ENCODE results near the gene PPP6R1.

Gene PPP6R1

GRCh38 chr19:55279770-55280643 lies 21.2 kb upstream of the PPP6R1 start, which contains the start of gene HSPBP1:
TSS of gene HSPBP1 (minus strand) at chr19:55280110. CDS start at chr19:55279608, 502 bp downstream.
- peak; percentile 92 for DNase-seq

- no peak for DNase-seq
Measured at GRCh38 chr19:55279340-55279739, 20.5 kb upstream of the PPP6R1 start.

- no peak for DNase-seq
Measured at GRCh38 chr19:55278391-55279135, 19.7 kb upstream of the PPP6R1 start.

- DNase-seq, result no peak
Measured at GRCh38 chr19:55277494-55277893, 18.7 kb upstream of the PPP6R1 start.

- no peak for DNase-seq
Measured at GRCh38 chr19:55276720-55277430, 18.1 kb upstream of the PPP6R1 start.

- DNase-seq, result no peak
Measured at GRCh38 chr19:55275851-55276719, 17.3 kb upstream of the PPP6R1 start.

GRCh38 chr19:55273978-55274707 lies 15.3 kb upstream of the PPP6R1 start:
- no peak for DNase-seq

GRCh38 chr19:55272142-55272541 lies 13.3 kb upstream of the PPP6R1 start:
- no peak for DNase-seq

- DNase-seq, result no peak
Measured at GRCh38 chr19:55270172-55270942, 11.5 kb upstream of the PPP6R1 start.

- DNase-seq, result no peak
Measured at GRCh38 chr19:55269299-55269698, 10.5 kb upstream of the PPP6R1 start.

GRCh38 chr19:55266840-55267239 lies 8.0 kb upstream of the PPP6R1 start:
- DNase-seq, result no peak

GRCh38 chr19:55266404-55266803 lies 7.6 kb upstream of the PPP6R1 start:
- no peak for DNase-seq

- no peak for DNase-seq
Measured at GRCh38 chr19:55265723-55266386, 7.0 kb upstream of the PPP6R1 start.

GRCh38 chr19:55265173-55265572 lies 6.4 kb upstream of the PPP6R1 start:
- no peak for DNase-seq

GRCh38 chr19:55264531-55264930 lies 5.7 kb upstream of the PPP6R1 start:
- no peak for DNase-seq

GRCh38 chr19:55262359-55262758 lies 3.5 kb upstream of the PPP6R1 start:
- no peak for DNase-seq

- no peak for DNase-seq
Measured at GRCh38 chr19:55261671-55262126, 2.9 kb upstream of the PPP6R1 start.

GRCh38 chr19:55259540-55260210 lies 858 bp upstream of the PPP6R1 start:
- DNase-seq, result no peak

- DNase-seq, result no peak
Measured at GRCh38 chr19:55258476-55258827, 365 bp downstream of the PPP6R1 start.
